Spleen (tissue), 7 donors: ENCODE data around the gene CYP26A1.

Experiments used
- CTCF ChIP-seq, 11 experiments: fragments of 200-600 bp in 7 of 11; fragments of 450-650 bp in 4 of 11; sonication (generic) in 4 of 11; IDR thresholded peaks in 8 of 11; conservative IDR thresholded peaks in 3 of 11; 1 replicate in 7 of 11; 2 replicates in 4 of 11; pipeline versions ENCODE4 v1.4.0 to v1.8.0; 2016 to 2021; ENCODE audit warnings: antibody characterized with exemption in 11 of 11, inconsistent platforms in 4 of 11, mild to moderate bottlenecking in 1 of 11
- POLR2A ChIP-seq, 3 donors: fragments of 450-650 bp; IDR thresholded peaks; one replicate each; pipeline ENCODE4 v1.5.1; 2017; ENCODE audit warnings: antibody characterized with exemption in 3 of 3, mild to moderate bottlenecking in 1 of 3
- donor health status: DM: no; HTN: no; CAD: no; lungs with moderate emphysema.
- donor health status: DM: no; HTN: no; CAD: no.
- donor health status: DM: no; HTN: no; CAD: no.

- TF ChIP-seq CTCF (IDR thresholded peaks at IDR 0.05 in 8 of 11, conservative IDR thresholded peaks at IDR 0.05 in 3 of 11) (no peak), POLR2A (IDR thresholded peaks at IDR 0.05) (no peak)
Measured at GRCh38 chr10:93124580-93125318, 51.1 kb downstream of the CYP26A1 start.
